Activated effector memory CD4-positive, alpha-beta T cell treated with Interleukin-2 at 50 U/mL for 16 hours (primary cell): ENCODE data around the gene ATP2C2.
"Not testable (repeated sequence)": the region's sequence is repeated elsewhere in the genome, so short reads cannot be mapped to it uniquely, and the experiment has no call there.

ENCODE experiments used
- DNase-seq: peaks from one replicate; pipeline ENCODE4 v3.0.0-alpha.2; 2020

The ATP2C2 gene

GRCh38 chr16:84368308-84368996 lies at the start of gene ATP2C2:
Gene ATP2C2, plus strand, starts transcription at chr16:84368538. Its CDS starts 78 bp downstream, at chr16:84368616.
- no peak for DNase-seq

DNA sequence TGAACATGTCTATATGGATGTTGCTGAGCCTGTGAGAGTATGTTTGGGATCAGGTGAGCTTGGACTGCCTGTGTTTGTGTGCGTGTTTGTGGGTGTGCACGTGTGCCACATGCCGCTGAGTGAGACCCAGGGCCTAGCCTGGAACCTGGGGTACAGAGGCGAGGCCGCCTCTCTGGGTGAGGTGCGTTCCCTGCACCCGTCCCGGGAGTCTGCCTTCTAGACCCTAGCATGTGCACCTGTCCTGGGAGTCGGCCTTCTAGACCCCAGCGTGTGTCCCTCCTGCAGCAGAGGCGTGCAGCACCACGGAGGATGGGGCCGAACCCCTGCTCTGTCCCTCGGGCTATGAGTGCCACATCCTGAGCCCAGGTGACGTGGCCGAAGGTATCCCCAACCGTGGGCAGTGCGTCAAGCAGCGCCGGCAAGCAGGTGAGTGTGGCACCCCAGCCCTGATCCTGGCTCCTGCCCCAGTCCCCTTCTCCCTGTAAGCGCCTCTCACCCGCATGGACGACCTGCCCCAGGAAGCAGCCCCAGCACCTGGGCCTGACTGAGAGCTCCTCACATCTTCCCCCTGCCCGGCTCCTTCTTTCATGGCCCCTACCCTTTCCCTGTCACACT lies 49.1 kb upstream of the ATP2C2 start:
- no peak for DNase-seq

GRCh38 chr16:84320511-84320910 lies 47.8 kb upstream of the ATP2C2 start:
- DNase-seq = no peak

DNA sequence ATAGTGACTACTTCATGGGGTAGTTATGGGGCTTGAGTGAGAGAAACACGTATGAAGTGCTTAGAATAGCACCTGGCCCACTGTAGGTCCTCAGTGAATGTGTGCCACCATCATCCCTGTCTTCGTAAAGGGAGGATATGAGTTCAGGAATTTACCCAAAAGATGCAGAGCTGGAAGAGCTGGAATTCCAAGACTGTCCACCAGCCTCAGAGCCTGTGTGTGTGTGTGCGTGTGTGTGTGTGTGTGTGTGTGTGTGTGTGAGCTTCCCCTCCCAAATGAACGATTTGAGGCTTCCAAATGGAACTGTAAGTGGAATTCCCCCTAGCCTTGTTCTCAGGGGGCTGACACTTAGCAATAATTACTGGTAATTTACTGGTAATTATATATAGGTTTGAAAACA lies 46.4 kb upstream of the ATP2C2 start:
- no peak for DNase-seq

DNA sequence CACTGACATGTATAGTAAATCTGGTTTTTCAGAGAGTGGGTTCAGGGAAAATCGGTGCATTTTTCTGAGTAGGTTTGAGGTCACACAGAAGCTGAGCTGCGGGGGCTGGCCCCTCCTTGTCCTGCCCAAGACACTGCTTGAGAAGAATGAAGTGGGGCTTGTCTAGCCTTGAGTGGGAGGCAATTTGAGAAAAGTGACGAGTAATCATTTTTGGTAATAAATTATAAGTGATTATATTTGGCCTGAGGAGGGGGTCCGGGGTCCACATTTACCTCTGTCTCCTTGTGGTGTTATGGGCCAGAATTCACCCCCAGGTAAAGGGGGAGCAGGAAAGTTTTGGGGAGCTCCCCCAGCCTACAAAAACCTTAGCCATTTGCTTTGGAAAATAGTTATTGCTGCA lies 45.6 kb upstream of the ATP2C2 start:
- DNase-seq = no peak

- DNase-seq = no peak
Observed at GRCh38 chr16:84323606-84324005, 44.7 kb upstream of the ATP2C2 start.

DNA sequence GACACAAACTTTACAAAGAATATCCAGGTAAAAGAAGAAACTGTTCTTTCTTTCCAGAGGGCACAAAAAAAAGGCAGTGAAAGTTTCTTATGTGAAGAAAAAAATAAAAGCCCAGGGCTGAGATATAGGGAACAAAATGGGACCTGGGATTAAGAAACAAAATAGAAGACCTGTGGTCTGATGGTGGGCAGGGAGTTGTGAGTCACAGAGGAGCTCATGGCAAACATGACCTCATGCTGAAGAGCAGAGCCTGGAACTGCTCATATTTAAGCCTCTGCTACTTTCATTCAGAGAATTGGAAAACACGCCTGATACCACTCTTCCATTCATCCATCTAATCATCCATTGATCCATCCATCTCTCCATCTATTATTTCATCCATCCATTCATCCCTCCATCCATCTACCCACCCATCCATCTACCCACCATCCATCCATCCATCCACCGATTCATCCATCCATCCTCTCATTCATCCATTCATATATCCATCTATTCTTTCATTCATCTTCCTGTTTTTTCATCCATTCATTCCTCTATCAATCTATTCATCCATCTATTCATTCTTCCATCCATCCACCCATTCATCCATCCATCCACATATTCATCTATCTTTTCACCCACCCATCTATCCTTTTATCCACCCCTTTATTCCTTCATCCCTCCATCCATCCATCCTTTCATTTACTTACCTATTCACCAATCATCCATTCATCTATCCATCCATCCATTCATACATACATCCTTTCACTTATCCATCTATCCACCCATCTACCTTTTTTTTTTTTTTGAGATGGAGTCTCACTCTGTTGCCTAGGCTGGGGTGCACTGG lies 43.7 kb upstream of the ATP2C2 start:
- DNase-seq = no peak

- no peak for DNase-seq
Observed at GRCh38 chr16:84326545-84326944, 41.8 kb upstream of the ATP2C2 start.

DNA sequence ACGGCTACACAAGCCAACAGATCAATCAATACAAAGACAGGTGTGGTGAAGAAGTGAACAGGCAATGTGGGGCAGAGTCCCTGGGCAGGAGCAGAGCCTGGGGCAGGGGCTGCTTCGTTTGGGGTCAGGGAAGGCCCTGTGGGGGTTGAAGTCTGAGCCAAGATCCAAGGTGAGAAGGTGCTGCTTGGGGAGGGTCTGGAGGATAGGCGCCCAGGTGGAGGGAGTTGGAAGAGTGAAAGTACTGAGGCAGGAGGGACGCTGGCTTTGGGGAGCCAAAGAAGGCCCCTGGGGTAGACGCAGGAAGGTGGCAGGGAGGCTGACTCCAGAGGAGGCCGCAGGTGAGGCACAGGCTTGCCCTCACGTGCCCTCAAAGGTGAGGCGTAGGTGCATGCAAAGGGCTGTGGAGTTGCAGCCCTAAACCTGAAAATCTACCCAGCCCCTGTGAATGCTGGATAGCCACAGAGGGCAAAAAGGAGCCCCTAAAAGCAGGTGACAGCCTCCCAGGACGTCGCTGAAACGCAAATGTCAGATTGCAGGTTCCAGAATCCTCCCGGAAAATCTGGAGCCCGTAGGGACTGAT lies 40.3 kb upstream of the ATP2C2 start:
- DNase-seq = no peak

GRCh38 chr16:84329016-84329415 lies 39.3 kb upstream of the ATP2C2 start:
- DNase-seq = no peak

DNA sequence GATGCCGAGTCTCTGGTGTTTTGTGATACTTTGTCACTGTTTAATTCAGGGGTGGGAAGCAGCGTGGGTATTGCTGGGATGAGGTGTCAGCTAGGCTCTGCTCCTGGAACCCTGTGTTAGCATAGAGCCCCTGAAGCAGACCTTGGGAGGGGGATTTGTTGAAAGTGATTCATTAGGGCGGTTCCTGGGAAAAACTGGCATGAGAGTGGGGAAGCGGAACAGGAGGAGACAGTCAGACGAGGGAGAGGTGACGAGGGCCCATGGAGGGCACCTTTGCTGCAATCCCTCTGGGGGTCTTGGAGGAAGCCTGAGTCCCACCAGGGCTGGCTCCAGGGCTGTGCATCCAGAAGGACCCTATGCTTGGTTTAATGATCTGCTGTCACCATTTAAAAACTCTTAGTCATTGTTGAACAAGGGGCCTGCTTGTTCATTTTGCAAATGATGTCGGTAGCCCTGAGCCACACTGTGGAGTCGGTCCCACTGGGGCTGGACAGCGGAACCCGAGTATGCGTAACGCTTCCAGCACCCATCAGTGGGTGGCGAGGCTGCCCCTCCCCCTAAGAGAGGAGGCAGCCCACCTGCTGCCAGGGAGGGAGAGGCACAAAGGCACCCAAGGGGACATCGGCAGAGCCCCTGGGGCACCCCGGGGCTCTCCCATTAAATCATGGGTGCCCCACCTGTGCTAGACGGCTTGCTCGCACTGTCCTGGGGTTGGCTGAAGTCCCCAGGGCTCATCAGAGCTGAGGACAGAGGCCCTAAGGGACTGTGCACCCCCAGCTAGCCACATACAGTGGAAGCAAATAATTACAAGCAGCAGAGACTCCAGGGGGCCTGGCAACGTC lies 38.3 kb upstream of the ATP2C2 start:
- DNase-seq = no peak

DNA sequence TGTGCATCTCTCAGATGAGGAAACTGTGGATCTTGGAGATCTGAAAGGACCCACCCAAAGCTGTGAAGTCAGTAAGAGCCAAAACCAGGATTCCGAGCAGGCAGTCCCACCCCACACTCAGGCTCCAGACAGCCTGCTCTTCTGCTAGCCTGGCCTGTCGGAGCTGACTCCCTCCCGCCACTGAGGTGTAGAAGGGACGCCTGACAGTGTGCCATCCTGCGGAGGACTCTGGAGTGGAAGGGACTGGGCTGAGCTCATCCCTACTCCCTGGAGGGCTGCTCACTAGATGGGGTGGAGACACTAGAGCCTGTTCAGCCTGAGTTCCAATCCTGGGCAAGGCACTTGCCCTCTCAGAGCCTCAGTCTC lies 37.7 kb upstream of the ATP2C2 start:
- DNase-seq = no peak

GRCh38 chr16:84331998-84332780 lies 36.1 kb upstream of the ATP2C2 start:
- no peak for DNase-seq

DNA sequence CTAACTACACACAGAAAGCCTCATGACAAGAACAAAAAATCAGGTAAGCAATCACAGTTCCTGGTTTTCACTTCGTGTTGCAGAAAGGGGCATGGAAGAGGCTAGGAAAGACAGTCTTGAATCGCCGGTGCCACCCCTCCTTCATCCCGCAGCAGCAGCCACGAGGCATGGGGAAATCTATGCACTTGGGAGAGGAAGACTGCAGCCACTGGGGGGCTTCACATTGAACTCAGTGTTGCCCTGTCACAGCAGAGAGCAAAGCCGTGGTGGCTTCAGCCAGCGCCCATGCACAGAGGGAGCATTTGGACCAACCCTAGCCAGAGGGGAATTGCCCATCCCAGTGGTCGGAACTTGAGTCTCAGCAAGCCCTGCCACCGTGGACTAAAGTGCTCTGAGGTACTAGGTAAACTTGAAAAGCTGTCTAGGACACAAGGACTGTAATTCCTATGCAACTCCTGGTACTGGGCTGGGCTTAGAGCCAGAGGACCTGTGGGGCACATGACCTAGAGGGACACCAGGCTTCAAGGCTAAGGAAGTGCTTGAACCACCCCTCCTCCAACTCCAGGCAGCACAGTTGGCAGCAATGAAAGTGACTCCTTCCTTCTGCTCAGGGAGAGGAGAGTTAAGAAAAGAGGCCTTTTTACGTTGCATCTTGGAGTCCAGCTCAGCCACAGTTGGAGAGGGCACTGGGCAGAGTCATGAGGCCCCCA lies 35.2 kb upstream of the ATP2C2 start:
- no peak for DNase-seq

DNA sequence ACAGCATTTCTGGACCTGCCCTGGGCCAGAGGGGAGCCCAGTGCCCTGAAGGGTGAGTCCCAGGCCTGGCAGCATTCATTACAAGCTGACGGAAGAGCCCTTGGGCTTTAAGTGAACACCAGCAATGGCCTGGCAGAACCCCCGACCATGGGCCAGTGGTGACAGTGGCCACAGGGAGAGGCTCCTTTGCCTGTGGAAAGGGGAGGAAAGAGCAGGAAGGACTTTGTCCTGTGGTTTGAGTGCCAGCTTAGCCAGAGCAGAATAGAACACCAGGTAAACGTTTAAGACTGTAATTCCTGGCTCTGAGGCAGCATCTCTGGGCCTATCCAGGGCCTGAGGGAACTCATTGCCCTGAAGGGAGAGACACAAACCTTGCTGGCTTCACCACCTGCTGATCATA lies 34.3 kb upstream of the ATP2C2 start:
- no peak for DNase-seq

DNA sequence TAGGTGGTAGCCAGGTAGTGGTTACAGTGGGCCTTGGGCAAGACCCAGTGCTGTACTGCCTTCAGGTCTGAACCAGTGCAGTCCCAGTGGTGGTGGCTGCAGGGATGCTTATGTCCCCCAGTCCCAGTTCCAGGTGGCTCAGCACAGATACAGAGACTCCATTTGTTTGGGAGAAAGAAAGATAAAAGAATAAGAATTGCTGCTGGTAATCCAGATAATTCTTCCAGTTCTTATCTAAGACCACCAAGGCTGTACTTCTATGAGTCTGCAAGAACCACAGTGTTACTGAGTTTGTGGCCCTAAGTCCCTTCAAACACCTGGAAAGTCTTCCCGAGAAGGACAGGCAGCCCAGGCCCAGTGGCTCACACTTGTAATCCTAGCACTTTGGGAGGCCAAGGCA lies 33.9 kb upstream of the ATP2C2 start:
- DNase-seq = no peak

DNA sequence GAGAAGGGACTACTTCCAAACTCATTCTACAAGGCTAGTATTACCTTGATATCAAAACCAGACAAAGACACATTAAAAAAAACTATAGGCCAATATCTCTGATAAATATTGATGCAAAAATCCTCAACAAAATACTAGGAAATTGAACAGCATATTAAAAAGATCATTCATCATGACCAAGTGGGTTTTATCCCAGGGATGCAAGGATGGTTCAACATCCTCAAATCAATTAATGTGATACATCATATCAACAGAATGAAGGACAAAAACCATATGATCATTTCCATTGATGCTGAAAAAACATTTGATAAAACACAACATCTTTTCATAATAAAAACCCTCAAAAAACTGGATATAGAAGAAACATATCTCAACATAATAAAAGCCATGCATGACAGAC lies 31.1 kb upstream of the ATP2C2 start:
- not testable (repeated sequence) for DNase-seq

- no peak for DNase-seq
Observed at GRCh38 chr16:84339311-84339710, 29.0 kb upstream of the ATP2C2 start.

DNA sequence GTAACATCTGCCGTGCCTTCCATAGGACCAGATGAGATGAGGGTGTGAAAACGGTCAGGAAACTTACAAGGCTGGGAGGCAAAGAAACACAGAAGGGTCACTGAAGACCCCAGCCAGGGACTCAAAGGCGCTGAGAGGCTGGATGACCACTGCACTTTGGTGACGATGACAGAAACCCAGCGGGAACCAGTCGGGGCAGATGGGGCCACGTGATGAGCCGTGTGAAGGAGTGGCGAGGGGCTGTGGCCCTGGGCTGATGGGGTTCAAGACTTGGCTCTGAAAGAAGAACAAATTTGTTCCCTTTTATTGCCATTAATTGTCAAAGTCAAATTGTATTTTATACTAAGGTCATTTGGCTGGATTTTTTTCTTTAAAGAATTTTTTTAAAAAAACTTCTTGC lies 28.6 kb upstream of the ATP2C2 start:
- DNase-seq = no peak

DNA sequence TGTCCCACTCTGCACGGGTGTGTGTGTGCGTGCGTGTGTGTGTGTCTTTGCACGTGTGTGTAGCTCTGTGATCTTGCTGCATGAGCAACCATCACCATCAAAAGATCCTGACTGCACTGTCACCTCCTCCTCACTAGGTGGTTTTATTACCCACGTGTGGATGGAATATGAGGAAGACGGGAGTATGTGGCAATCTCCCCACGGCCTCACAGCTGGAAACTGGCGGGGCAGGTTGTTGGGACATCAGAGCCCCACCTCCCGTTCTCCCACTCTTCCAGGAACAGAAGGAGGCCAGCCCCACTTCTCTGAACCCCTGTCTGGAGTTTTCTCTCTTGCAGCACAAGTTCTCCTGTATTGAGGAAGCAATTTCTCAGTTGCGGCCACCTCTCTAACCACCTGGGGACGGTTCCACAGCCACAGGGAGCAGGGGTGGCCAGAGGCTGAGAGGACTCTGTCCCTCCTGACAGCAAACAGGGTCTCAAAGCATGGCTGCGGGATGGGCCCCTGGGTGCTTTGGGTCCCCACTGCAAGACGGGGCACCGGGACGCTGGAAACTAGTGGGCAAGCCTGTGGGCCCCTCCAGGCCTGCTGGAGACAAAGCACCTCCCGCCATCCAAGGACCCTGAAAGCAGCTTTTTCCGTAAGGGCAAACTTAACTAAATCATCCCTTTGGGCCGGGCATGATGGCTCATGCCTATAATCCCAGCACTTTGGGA lies 27.9 kb upstream of the ATP2C2 start:
- DNase-seq = no peak
